Activated effector memory CD4-positive, alpha-beta T cell treated with Interleukin-2 at 50 U/mL for 16 hours (primary cell): Measurements from ENCODE around the gene KRT222.

Source experiments
- DNase-seq: peaks from one replicate; pipeline ENCODE4 v3.0.0-alpha.2; 2020

Gene KRT222

GRCh38 chr17:40651939-40652338 lies 13.0 kb downstream of the KRT222 start:
- no peak for DNase-seq

- no peak for DNase-seq
Observed at GRCh38 chr17:40648384-40648968, 16.5 kb downstream of the KRT222 start.

DNA sequence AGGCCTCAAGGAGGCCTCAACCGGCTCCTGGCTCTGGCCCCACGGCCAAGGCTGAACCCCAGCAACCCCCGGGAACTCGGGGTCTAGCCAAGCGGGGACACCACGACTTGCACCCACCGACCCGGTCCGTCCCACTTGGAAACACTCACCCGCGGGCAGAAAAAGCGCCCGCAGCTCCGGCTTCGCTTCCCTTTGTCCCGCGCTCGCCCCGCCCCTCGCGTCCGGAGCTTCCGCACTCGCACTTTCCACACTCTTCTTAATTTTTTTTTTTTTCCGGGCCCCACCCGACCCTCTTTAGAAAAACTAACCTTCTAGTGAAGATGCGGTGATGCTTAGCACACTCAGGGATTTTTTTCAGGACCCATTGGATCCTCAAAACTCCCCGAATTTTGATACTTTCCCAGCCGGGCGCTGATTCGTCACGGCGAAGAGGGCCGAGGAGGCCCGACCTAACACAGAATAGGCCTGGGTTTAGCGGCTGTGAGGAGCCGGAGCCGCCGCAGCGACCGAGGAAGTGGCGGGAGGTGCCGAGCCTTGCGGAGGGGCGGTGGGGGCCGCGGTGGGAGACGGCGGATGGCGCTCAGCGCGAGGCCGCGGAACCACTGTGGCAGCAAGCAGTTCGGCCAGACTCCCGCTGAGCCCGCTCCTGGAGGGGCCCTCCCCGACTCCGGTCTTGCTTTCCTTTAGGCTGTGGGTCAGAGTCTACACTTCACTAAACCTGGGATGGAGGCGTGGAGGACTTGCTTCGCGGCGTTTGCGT lies 17.2 kb downstream of the KRT222 start, which contains the start of gene SMARCE1:
TSS of gene SMARCE1 (minus strand) at position 195 of the 760 bp plus-strand sequence. CDS start 2,016 bp downstream, outside the sequence.
- DNase-seq, result peak; percentile 66

- no peak for DNase-seq
Observed at GRCh38 chr17:40646791-40647623, 18.0 kb downstream of the KRT222 start.

DNA sequence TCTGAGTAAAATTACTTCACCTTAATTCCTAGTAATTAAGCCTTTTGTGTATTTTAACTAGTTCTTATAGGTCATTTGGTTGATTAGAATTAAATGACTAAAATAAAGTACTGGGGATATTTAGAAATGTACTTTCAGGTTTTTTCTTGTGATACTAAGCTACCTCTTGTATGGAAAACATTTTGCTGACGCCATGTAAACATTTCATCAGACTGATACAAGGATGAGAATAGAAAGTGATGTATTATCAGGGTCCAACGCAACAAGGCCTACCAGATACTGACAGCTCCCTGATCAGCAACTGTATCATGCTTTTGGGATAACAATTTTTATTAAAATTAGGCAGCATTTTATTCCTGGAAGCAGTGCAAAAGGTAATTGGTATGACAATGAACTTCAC lies 19.0 kb downstream of the KRT222 start:
- DNase-seq, result no peak

- DNase-seq, result no peak
Observed at GRCh38 chr17:40645291-40645690, 19.7 kb downstream of the KRT222 start.

GRCh38 chr17:40637931-40638330 lies 27.0 kb downstream of the KRT222 start:
- no peak for DNase-seq

DNA sequence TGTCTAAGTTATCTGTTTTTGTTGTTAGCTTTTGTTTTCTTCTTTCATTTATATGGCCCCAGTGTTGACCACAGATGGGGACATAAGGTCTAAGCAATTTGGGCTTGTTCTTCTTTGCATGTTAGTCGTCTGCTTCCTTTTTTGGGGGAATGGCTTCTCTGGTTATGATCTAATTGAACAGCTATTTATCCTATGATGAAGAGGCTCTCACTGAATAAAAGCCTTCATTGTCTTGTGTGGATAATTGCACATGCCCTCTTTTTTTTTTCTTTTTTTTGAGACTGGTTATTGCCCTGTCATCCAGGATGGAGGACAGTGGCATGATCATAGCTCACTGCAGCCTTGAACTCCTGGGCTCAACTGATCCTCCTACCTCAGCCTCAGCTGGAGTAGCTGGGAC lies 31.1 kb downstream of the KRT222 start:
- DNase-seq, result no peak

- DNase-seq, result no peak
Observed at GRCh38 chr17:40632216-40632615, 32.8 kb downstream of the KRT222 start.

DNA sequence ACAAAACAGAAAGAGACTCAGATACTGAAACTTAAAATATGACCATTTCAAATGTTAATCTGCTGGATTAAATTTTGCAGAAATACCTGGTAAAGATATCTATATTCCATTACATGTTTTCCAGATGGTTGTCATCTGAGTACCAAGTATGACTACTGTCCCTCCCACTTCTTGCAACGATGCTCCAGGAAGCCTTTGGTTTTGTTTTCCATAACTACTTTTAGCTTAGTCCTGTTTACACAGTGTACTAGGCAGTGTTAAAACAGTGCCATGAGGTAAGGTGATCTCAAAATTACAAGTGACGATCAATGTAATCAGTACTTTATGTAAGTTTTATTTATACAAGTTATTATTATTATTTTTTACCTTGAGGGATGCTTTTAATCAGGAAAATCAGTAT lies 35.1 kb downstream of the KRT222 start:
- DNase-seq, result no peak

DNA sequence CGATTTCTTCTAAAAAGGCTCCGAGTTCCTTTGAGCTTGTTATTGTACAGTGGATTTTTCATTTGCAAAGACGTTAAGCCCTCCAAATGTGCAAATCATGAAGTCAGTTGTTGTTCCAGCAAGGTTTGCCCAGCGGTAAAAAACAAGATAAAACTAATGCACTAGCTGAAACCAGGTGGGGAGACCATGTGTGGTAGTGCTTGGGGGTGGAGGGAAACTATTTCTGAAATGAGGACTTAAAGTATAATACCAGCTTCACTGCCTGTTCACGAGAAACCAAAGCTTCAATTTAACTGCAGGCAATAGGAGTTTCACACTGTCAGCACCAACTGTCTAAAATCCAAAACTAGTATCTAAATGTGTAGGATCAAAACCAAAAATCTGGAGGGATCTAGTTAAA lies 39.7 kb downstream of the KRT222 start:
- DNase-seq, result no peak

- no peak for DNase-seq
Observed at GRCh38 chr17:40623419-40624210, 41.4 kb downstream of the KRT222 start.

GRCh38 chr17:40622509-40622928 lies 42.5 kb downstream of the KRT222 start:
- DNase-seq, result no peak

- no peak for DNase-seq
Observed at GRCh38 chr17:40621578-40621977, 43.4 kb downstream of the KRT222 start.

DNA sequence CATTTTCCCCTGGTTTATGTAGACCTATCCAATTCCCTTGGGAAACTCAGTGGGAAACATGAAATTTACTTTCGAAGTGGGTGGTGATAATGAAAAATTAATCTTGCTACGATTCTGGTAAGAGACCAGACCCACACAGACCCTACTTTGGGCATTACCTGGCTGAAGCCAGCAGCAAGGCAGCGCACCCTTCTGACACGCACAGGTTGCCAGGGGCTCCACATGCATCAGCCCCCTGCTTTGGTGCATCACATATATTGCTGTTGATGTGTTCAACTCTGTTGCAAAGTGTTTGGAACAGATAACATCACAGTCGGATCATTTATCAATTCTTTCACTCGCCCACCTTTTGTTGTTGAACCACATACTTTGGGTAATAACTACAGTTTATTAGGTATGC lies 44.0 kb downstream of the KRT222 start:
- no peak for DNase-seq

GRCh38 chr17:40618754-40619625 lies 46.0 kb downstream of the KRT222 start:
- no peak for DNase-seq

DNA sequence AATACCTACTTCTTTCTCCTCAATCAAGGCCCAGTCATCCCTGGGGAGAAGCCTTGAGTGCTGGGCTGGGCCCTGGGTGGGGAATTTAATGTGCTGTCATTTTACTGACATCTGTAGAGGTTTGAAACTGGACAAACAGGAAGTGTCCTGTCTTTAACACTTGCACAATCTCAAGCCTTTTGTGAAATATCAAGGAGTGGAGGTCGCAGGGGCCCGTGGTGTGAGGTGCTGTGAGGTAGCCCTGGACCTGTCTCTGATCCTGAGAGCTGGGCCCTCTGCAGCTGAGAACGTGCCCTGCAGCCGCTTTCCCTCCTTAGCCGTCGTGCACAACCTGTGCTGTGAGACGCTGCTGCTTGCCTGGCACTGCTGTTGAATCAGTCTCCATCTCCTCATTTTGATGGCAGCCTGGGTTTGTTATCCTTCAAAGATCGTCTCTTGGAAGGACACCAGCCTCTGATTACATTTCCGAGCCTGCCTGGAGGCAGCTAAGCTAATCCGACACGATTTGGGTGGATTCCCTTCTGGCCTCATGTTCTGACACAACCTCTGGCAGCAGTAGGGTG lies 47.2 kb downstream of the KRT222 start:
- DNase-seq, result no peak

GRCh38 chr17:40616592-40616991 lies 48.4 kb downstream of the KRT222 start:
- DNase-seq, result no peak

- no peak for DNase-seq
Observed at GRCh38 chr17:40615841-40616476, 49.0 kb downstream of the KRT222 start.

DNA sequence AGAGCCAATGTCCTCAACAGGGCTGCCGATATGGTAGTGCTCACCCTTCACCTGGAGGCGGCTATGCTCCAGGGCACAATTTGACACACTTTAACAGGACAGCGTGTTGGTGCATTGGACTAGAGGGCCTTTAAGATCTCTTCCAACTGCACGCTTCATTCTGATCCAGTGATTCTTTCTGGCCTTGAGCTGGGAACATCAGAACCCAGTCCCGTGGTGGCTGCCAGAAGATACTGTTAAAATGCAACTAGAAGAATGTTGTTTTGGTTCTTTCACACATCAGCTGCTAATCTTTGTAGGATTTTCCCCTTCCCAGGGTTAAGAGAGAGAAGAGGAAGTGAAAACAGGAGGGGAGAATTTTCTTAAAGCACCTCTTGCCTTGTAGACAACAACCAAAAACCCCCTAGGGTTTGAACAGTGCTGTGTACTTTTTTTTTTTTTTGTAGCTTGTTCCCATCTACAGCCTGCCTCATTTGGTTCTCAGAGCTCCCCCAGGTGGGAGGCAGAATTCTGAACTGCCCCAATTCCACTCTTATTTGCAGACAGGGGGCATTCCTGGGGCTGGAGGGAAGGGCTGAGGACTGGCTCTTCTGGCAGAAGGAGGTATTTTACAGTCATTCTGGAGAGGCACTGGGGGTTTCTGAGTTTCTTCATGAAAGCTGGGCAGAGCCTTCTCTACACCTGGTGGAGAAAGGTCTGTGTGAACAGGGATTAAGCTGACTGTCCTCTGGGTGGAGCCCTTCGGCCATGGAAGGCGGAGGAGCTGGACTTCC lies 49.7 kb downstream of the KRT222 start:
- no peak for DNase-seq
